Measurements from ENCODE around the gene HDLBP. TPM values are rescaled to one million over a fixed set of nuclear protein-coding genes. Genes with fewer than 3 reads are reported as not detected.

Gene HDLBP
- polyA plus RNA-seq, 10 donors, result 325 to 426 (median 361) TPM

- DNase-seq, result no peak
Observed at GRCh38 chr2:241256168-241256545, 59.3 kb downstream of the HDLBP start.

GRCh38 chr2:241255542-241256167 lies 59.8 kb downstream of the HDLBP start:
- no peak for DNase-seq

- DNase-seq, result no peak
Observed at GRCh38 chr2:241254904-241255351, 60.5 kb downstream of the HDLBP start.

GRCh38 chr2:241252778-241253475 lies 62.5 kb downstream of the HDLBP start:
- DNase-seq, result no peak

GRCh38 chr2:241249654-241250053 lies 65.8 kb downstream of the HDLBP start:
- DNase-seq, result no peak

- DNase-seq, result no peak
Observed at GRCh38 chr2:241248897-241249296, 66.6 kb downstream of the HDLBP start.

GRCh38 chr2:241248289-241248688 lies 67.2 kb downstream of the HDLBP start:
- DNase-seq, result no peak

- DNase-seq, result no peak
Observed at GRCh38 chr2:241244368-241244767, 71.1 kb downstream of the HDLBP start.

- DNase-seq, result no peak
Observed at GRCh38 chr2:241242306-241242705, 73.2 kb downstream of the HDLBP start.

GRCh38 chr2:241241669-241242068 lies 73.8 kb downstream of the HDLBP start:
- DNase-seq, result no peak

- no peak for DNase-seq
Observed at GRCh38 chr2:241240320-241241004, 75.0 kb downstream of the HDLBP start.

- no peak for DNase-seq
Observed at GRCh38 chr2:241239552-241240202, 75.8 kb downstream of the HDLBP start.

- no peak for DNase-seq
Observed at GRCh38 chr2:241238693-241239198, 76.7 kb downstream of the HDLBP start.

- no peak for DNase-seq
Observed at GRCh38 chr2:241237949-241238371, 77.5 kb downstream of the HDLBP start.

- no peak for DNase-seq
Observed at GRCh38 chr2:241237047-241237446, 78.4 kb downstream of the HDLBP start.

GRCh38 chr2:241235859-241236593 lies 79.4 kb downstream of the HDLBP start:
- no peak for DNase-seq

- DNase-seq, result no peak
Observed at GRCh38 chr2:241234962-241235740, 80.3 kb downstream of the HDLBP start.

GRCh38 chr2:241234066-241234790 lies 81.2 kb downstream of the HDLBP start:
- no peak for DNase-seq

- no peak for DNase-seq
Observed at GRCh38 chr2:241232736-241233575, 82.5 kb downstream of the HDLBP start.
